Measurements from ENCODE around the gene HMCN2.

- TF ChIP-seq CTCF (IDR thresholded peaks at IDR 0.05) = no peak
- TF ChIP-seq POLR2A (IDR thresholded peaks at IDR 0.05) = no peak
Observed at GRCh38 chr9:130351343-130351742, 85.8 kb downstream of the HMCN2 start.

Data from ovary (tissue), 3 donors.